HepG2 (cell line): Measurements from ENCODE around the gene HOXC10.

Source experiments
- ATF2 ChIP-seq: sonication (generic); formaldehyde crosslinking; IDR thresholded peaks from 2 replicates; pipeline ENCODE4 v1.4.0; 2020; ENCODE audit warnings: missing genetic modification reagents
- GPN1 ChIP-seq: sonication (generic); formaldehyde crosslinking; IDR thresholded peaks from 2 replicates; pipeline ENCODE4 v1.5.1; 2020; ENCODE audit warnings: missing genetic modification reagents, borderline replicate concordance
- NFRKB ChIP-seq: fragments of 450-650 bp; IDR thresholded peaks from 2 replicates; pipeline ENCODE4 v1.6.1; 2017
- POLR2A ChIP-seq, 2 experiments: IDR thresholded peaks; 2 replicates each; pipeline ENCODE4 v1.6.1; 2011; ENCODE audit warnings: low read depth in 2 of 2, low read length in 2 of 2, mild to moderate bottlenecking in 1 of 2, moderate library complexity in 1 of 2; ENCODE audit not compliant: insufficient read depth in 1 of 2
- TRIM24 ChIP-seq: sonication (generic); formaldehyde crosslinking; IDR thresholded peaks from 2 replicates; pipeline ENCODE4 v1.8.0; 2022; ENCODE audit warnings: mild to moderate bottlenecking, missing genetic modification reagents
- ZFAT ChIP-seq: sonication (generic); formaldehyde crosslinking; conservative IDR thresholded peaks from 2 replicates; pipeline ENCODE4 v1.8.1; 2023; ENCODE audit warnings: missing genetic modification reagents, inconsistent platforms
- TF ChIP-seq, protein P1 (sequence below): sonication (generic); formaldehyde crosslinking; IDR thresholded peaks from 2 replicates; pipeline ENCODE4 v1.8.1; 2023; ENCODE audit warnings: mild to moderate bottlenecking, moderate library complexity, missing genetic modification reagents
- TF ChIP-seq, protein P2 (sequence below): sonication (generic); formaldehyde crosslinking; IDR thresholded peaks from 2 replicates; pipeline ENCODE4 v1.4.0; 2020; ENCODE audit warnings: missing genetic modification reagents, borderline replicate concordance
- TF ChIP-seq, protein P3 (sequence below): sonication (generic); formaldehyde crosslinking; IDR thresholded peaks from 2 replicates; pipeline ENCODE4 v1.9.0; 2021; ENCODE audit warnings: missing genetic modification reagents, borderline replicate concordance
- TF ChIP-seq, protein P4 (sequence below): sonication (generic); formaldehyde crosslinking; IDR thresholded peaks from 2 replicates; pipeline ENCODE4 v1.4.0; 2020; ENCODE audit warnings: missing genetic modification reagents
- TF ChIP-seq, protein P5 (sequence below): sonication (generic); formaldehyde crosslinking; IDR thresholded peaks from 2 replicates; pipeline ENCODE4 v1.5.0; 2020; ENCODE audit warnings: mild to moderate bottlenecking, missing genetic modification reagents, moderate library complexity

DNA sequence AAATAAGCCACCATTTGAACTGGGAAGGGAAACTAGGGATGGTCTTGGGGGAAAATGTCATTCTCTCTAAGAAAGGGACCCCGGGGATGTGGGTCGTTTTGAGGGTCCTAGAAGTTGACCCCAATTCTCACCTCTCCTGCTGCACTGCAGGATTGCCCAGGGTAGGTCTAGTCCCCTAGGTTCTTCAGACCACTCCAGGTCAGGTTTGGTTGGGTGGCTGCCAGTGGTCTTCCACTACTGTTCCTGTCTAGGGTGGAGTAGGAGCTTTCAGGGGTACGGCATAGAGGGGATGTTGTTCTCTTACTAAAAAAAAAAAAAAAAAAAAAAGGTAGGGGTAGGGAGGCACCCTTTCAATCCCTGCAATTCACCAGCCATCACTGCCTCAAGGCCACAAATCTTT, 31.1 kb downstream of the HOXC10 start:
- TF ChIP-seq, protein P1, sequence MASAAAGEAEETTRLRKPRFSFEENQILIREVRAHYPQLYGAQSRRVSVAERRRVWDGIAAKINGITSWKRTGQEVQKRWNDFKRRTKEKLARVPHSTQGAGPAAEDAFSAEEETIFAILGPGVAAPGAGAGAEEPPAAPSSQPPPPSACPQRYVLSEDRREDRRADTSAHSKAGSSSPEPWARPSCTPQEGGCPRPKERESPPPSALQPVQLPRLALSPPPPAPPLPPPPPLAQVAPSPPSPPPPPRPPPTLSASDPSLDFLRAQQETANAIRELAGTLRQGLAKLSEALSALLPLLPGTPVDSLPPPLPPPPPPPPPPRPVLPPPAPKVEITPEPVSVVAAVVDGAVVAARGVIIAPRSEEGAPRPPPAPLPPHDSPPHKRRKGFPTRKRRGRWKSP (CRISPR knock-in tag): no peak
- TF ChIP-seq NFRKB: no peak
- TF ChIP-seq, protein P2, sequence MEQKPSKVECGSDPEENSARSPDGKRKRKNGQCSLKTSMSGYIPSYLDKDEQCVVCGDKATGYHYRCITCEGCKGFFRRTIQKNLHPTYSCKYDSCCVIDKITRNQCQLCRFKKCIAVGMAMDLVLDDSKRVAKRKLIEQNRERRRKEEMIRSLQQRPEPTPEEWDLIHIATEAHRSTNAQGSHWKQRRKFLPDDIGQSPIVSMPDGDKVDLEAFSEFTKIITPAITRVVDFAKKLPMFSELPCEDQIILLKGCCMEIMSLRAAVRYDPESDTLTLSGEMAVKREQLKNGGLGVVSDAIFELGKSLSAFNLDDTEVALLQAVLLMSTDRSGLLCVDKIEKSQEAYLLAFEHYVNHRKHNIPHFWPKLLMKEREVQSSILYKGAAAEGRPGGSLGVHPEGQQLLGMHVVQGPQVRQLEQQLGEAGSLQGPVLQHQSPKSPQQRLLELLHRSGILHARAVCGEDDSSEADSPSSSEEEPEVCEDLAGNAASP (CRISPR knock-in tag): no peak
- no peak for TF ChIP-seq ZFAT (CRISPR knock-in tag)
- TF ChIP-seq, protein P3, sequence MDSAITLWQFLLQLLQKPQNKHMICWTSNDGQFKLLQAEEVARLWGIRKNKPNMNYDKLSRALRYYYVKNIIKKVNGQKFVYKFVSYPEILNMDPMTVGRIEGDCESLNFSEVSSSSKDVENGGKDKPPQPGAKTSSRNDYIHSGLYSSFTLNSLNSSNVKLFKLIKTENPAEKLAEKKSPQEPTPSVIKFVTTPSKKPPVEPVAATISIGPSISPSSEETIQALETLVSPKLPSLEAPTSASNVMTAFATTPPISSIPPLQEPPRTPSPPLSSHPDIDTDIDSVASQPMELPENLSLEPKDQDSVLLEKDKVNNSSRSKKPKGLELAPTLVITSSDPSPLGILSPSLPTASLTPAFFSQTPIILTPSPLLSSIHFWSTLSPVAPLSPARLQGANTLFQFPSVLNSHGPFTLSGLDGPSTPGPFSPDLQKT: no peak
- TF ChIP-seq TRIM24: no peak
- TF ChIP-seq ATF2: no peak
- TF ChIP-seq, protein P4, sequence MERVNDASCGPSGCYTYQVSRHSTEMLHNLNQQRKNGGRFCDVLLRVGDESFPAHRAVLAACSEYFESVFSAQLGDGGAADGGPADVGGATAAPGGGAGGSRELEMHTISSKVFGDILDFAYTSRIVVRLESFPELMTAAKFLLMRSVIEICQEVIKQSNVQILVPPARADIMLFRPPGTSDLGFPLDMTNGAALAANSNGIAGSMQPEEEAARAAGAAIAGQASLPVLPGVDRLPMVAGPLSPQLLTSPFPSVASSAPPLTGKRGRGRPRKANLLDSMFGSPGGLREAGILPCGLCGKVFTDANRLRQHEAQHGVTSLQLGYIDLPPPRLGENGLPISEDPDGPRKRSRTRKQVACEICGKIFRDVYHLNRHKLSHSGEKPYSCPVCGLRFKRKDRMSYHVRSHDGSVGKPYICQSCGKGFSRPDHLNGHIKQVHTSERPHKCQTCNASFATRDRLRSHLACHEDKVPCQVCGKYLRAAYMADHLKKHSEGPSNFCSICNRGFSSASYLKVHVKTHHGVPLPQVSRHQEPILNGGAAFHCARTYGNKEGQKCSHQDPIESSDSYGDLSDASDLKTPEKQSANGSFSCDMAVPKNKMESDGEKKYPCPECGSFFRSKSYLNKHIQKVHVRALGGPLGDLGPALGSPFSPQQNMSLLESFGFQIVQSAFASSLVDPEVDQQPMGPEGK (CRISPR knock-in tag): no peak
- TF ChIP-seq, protein P5, sequence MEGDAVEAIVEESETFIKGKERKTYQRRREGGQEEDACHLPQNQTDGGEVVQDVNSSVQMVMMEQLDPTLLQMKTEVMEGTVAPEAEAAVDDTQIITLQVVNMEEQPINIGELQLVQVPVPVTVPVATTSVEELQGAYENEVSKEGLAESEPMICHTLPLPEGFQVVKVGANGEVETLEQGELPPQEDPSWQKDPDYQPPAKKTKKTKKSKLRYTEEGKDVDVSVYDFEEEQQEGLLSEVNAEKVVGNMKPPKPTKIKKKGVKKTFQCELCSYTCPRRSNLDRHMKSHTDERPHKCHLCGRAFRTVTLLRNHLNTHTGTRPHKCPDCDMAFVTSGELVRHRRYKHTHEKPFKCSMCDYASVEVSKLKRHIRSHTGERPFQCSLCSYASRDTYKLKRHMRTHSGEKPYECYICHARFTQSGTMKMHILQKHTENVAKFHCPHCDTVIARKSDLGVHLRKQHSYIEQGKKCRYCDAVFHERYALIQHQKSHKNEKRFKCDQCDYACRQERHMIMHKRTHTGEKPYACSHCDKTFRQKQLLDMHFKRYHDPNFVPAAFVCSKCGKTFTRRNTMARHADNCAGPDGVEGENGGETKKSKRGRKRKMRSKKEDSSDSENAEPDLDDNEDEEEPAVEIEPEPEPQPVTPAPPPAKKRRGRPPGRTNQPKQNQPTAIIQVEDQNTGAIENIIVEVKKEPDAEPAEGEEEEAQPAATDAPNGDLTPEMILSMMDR: no peak
- TF ChIP-seq GPN1 (CRISPR knock-in tag): no peak
- no peak for TF ChIP-seq POLR2A (IDR thresholded peaks at IDR 0.05; ENCODE audit: insufficient read depth in 1 of 2, low read depth in 2 of 2, low read length in 2 of 2)
